T-helper 22 cell (primary cell): ENCODE data around the gene OR13C2.
"Not testable (repeated sequence)": the region's sequence is repeated elsewhere in the genome, so short reads cannot be mapped to it uniquely, and the experiment has no call there.

ENCODE experiments used
- DNase-seq: peaks from one replicate; pipeline ENCODE4 v3.0.0-alpha.2; 2020; ENCODE audit warnings: low read depth

The OR13C2 gene, protein sequence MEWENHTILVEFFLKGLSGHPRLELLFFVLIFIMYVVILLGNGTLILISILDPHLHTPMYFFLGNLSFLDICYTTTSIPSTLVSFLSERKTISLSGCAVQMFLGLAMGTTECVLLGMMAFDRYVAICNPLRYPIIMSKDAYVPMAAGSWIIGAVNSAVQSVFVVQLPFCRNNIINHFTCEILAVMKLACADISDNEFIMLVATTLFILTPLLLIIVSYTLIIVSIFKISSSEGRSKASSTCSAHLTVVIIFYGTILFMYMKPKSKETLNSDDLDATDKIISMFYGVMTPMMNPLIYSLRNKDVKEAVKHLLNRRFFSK

DNA sequence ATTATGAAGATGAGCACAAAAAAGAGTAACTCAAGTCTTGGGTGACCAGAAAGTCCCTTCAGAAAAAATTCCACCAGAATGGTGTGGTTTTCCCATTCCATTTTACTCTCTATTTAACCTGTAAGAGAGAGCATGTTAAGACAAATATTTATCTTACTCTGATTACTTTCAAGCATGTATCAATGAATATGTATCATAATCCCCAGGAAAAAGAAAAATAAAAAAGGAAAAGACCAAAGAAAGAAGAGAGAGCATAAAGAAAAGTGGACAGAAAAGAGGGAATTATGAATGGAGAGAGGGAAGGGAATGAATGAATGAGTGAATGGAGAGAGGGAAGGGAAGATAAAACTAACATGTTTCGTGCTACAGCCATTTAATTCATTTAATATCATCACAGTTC lies at the start of gene OR13C2:
Gene OR13C2, minus strand, starts transcription at position 101 of the 400 bp plus-strand sequence. Its CDS starts 0 bp downstream, at position 101.
- DNase-seq: not testable (repeated sequence)

DNA sequence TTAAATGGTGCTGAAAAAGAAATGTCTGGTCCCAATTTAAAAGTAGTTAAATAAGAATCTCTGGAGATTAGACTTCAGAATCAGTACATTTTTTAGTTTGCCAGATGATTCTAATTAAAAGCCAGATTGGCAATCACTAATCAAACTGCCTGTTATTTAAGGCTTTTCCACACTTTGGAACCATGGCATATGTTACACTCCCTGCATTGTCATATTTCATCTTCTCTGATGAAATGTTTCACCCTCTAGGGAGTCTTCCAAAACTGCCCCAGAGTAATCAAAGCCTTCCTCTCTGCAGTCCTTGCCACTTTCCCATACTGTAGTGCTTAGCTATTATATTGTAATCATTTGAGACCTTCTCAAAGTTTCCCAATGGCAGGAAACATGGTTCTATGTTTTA lies 30.0 kb upstream of the OR13C2 start:
- DNase-seq: no peak

DNA sequence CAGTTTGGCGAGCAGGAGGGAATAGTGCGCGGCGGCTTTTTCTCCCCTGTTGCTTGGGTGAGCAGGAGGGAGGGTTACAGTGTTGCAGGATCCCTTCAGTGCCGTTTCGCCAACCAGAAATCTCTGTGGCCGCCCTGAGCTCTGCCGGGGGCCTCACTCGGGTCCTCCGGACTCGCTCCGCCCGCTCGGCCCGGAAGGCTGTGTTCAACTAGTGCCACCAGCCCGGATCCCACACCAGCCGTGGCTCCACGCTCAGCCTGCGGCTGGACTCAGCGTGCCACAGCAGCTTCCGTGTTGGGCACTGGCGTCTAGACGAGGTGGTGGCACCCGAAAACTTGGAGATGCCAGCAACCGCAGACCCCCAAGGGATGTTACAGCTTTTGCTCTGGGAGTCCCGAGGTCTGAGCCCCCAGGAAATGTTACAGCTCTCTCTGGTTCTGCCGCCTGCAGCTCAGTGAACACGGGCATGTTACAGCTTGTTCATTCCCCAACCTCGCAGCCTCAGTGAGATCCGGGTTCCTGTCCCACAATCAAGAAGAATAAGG lies 28.6 kb upstream of the OR13C2 start:
- no peak for DNase-seq

DNA sequence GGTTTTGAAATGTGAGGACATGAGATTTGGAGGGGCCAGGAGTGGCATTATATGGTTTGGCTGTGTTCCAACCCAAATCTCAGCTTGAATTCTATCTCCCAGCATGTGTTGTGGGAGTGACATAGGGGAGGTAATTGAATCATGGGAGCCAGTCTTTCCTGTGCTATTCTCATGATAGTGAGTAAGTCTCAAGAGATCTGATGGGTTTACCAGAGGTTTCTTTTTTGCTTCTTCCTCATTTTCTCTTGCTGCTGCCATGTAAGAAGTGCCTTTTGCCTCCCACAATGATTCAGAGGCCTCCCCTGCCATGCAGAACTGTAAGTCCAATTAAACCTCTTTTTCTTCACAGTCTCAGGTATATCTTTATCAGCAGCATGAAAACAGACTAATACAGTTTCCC lies 20.5 kb upstream of the OR13C2 start:
- not testable (repeated sequence) for DNase-seq

DNA sequence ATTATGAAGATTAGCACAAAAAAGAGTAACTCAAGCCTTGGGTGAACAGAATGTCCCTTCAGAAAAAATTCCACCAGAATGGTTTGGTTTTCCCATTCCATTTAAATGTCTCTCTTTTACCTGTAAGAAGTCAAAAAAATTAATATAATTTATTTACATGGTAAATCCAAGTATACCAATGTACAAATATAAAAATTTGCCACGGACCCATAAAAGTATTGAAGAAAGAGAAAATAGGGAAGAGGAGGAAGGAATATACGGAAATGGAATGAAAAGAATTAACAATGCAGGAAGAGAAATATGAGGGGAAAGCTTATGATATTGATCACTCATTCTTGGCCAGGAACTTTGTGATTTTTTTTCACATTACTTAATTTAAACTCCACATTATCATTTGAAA lies 12.7 kb upstream of the OR13C2 start, which contains the start of gene OR13C9:
Gene OR13C9, minus strand, starts transcription at position 101 of the 400 bp plus-strand sequence. Its CDS starts 0 bp downstream, at position 101.
- no peak for DNase-seq

DNA sequence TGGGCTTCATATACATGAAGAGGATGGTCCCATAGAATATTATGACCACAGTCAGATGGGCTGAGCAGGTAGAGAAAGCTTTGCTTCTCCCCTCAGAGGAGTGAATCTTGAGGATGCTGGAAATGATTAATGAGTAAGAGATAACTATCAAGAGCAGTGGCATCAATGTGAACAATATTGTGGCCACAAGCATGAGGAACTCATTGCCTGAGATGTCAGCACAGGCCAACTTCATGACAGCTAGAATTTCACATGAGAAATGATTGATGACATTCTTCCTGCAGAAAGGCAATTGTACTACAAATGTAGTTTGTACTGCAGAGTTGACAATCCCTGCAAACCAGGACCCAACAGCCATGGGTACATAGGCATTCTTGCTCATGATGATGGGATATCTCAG lies 12.0 kb upstream of the OR13C2 start:
- DNase-seq: no peak

DNA sequence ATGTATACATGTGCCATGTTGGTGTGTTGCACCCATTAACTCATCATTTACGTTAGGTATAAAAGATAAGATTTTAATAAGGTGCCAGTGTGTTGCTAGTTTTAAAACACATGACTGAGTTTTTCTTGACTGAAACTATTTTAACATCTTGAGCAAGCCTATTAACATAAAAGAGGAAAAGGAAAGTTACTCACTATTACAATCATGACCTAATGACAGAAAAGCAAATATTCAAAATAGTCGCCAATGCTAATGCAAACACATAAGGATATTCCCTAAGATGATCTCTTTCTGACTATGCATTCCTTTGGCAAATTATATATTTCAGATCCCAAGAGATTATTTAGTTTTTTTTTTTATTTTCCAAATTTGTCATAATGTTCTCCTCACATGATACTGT lies 5.8 kb upstream of the OR13C2 start:
- no peak for DNase-seq

DNA sequence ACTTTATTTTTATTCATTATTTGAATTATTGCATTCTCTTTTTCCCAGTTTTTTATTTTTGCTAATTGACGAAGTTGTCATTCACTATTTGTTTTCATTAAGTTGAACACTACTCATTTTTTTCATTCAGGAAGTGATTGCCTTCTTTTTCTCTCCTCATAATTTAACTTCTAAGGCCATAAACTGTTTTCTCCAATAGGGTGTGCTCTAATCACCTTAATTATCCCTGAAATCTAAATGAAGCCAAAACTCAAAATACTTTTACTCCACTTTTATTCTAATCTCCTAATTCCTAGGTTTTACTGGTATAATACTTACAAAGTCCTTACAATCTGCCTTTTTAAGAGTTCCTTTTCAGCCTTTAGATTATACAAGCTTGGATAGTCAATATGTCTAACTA lies 2.9 kb upstream of the OR13C2 start:
- DNase-seq: no peak

DNA sequence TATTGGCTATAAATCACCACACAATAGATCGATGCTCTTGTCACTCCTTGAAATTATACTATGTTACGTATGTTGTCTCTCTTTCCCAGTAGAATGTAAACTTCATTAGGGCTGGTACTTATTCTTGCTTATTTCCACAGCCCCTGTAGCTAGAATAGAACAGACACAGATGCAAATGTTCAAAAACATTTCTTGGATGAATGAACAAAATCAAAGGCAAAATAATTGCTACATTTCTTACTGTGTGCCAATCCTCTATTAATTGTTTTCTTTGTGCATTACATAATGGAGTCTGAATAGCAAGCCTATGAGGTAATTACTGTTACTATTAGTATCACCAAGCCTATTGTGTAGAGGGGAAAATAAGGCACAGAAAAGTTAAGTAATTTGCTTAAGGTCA lies 725 bp upstream of the OR13C2 start:
- no peak for DNase-seq

DNA sequence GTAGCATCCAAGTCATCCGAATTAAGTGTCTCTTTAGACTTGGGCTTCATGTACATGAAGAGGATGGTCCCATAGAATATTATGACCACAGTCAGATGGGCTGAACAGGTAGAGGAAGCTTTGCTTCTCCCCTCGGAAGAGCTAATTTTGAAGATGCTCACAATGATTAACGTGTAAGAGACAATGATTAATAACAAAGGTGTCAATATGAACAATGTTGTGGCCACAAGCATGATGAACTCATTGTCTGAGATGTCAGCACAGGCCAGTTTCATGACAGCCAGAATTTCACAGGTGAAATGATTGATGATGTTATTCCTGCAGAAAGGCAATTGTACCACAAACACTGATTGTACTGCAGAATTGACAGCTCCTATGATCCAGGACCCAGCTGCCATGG lies 626 bp downstream of the OR13C2 start:
- no peak for DNase-seq

DNA sequence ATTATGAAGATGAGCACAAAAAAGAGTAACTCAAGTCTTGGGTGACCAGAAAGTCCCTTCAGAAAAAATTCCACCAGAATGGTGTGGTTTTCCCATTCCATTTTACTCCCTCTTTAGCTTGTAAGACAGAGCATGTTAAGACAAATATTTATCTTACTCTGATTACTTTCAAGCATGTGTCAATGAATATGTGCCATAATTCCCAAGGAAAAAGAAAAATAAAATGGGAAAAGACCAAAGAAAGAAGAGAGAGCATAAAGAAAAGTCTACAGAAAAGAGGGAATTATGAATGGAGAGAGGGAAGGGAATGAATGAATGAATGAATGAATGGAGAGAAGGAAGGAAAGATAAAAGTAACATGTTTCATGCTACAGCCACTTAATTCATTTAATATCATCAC lies 6.1 kb downstream of the OR13C2 start, which contains the start of gene OR13C5:
Gene OR13C5, minus strand, starts transcription at position 101 of the 400 bp plus-strand sequence. Its CDS starts 0 bp downstream, at position 101.
- not testable (repeated sequence) for DNase-seq

DNA sequence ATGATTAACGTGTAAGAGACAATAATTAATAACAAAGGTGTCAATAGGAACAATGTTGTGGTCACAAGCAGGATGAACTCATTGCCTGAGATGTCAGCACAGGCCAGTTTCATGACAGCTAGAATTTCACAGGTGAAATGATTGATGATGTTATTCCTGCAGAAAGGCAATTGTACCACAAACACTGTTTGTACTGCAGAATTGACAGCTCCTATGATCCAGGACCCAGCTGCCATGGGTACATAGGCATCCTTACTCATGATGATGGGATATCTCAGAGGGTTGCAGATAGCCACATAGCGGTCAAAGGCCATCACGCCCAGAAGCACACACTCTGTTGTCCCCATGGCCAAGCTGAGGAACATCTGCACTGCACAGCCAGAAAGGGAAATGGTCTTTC lies 6.7 kb downstream of the OR13C2 start:
- not testable (repeated sequence) for DNase-seq

DNA sequence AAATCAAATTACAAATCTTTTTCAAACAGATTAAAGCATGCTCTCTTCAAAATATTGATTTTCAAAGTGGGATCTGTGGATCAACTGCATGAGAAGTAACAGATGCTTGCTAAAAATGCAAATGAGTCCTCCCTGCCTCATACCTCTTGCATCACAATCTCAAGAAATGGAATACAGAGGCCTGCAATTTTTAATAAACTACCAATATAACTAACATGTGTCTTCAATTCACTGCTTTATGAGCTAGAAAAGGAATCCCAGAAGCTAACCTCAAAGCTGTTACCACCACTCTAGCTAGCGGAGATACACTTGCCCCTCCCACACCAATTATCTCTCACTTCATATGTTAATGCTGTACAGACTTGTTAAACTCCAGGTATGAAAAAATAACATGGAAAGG lies 15.8 kb downstream of the OR13C2 start:
- no peak for DNase-seq

DNA sequence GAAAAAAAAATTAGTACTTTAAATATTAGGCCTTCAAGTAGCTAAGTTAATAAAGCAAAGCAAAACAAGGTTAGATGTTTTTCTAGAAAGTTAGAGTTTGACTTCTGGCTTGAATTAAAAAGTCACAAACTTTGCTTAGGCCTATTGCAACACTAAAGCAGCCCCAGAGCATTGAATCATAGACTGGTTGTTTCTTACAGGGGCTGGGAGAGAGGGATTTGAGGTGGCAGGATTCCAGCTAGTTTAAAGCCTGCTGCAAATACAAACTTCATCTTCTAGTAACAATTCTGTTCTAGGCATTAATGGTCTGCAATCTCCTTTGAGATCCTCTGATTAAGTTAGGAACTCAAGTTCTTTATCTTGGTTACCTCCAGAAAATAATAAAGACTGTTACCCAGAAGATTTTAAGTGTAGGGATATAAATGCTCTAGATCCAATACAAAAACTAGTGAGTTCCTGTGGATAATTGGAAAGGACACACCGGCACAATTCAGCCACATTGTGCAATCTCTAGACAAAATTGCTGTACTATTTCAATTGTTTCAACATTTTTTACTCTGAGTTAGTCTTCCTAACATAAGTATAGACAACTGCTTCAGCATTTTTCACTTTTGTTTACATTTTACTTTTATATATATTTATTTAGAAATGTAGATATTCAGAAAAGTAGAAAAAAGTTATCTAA lies 18.8 kb downstream of the OR13C2 start:
- no peak for DNase-seq

DNA sequence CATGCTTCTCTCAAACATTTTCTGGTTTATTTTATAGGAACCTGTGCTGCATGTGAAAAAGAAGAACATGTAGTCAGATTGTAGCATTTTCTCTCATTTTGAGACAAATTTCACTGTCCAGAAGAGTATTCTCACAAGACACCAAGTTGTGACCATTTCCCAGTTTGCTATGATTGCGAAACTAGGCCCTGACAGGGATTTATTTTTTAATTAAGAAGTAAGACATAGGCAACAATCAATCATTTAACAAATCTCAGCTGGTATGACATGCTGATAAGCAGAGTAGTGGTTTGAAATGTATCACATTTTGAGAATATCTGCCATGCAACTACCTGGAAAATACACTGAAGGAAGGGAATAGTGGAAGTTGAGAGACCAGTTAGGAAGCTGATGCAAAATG lies 24.9 kb downstream of the OR13C2 start:
- DNase-seq: no peak

DNA sequence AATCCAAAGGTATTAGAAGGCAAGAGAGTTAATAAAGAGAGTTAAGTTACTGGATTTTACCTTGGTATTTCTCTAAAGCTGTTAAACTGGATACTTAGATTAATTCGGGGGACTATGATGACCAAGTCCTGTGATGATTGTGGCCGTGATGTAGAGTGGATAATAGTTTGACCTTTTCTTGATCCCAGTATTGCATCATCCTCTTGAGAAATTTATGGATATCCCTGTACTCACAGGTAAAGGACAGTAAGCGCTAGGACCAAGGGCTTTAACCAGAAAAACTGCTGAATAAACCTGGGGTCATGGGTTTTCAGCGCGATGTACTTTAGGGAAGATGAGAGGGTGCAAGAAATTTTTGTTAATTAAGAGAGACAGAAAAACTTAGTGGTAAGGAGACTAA lies 28.2 kb downstream of the OR13C2 start:
- DNase-seq: no peak

DNA sequence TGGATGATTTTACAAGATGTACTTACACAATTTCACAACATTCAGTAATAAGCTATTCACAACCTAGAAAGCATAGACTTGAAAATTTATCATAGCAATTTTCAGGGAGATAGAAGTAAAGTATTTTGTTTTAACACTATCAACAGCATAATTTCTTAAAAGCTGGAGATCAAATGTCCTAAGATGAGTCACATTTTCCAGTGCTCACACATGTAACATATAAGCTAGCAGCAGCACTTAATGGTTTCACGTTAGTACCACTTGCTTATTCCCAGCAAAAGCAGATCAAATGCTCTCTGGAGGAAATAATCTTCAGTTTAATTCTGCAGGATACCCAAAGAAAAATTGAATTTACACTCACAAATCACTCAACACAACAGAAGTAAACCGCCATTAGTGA lies 30.0 kb downstream of the OR13C2 start:
- no peak for DNase-seq

DNA sequence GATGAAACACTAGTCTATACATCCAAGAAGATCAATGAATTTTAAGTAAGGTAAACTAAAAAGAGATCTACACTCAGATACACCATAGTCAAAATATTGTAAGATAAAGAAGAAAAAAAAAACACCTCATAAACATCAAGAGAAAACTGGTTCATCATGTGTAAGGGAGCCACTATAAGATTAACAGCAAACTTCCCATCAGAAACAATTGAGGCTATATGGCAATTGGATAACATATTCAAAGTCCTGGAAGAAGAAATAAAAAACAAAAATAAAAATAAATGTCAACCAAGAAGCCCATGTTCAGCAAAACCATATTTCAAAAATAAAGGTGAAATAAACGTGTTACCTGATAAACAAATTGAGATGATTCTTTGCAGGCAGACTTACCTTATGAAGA lies 32.8 kb downstream of the OR13C2 start:
- DNase-seq: no peak

DNA sequence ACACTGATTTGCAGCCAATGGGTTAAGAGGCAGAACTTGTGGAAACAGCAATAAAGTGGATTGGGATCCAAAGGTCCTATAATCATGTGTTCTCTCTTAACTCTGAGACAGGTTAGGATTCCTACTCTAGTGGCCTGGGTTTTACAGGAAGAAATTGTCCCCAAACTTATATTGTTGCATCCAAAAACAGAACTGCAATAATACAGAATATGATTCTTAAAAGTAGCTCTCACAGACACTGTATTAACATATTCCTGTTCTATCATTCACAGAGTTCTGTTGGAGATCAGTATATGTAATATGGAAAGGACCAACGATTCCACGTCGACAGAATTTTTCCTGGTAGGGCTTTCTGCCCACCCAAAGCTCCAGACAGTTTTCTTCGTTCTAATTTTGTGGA lies 36.6 kb downstream of the OR13C2 start, which contains the start of gene OR13C8:
Gene OR13C8, plus strand, starts transcription at position 301 of the 400 bp plus-strand sequence. Its CDS starts 0 bp downstream, at position 301.
- DNase-seq: no peak

DNA sequence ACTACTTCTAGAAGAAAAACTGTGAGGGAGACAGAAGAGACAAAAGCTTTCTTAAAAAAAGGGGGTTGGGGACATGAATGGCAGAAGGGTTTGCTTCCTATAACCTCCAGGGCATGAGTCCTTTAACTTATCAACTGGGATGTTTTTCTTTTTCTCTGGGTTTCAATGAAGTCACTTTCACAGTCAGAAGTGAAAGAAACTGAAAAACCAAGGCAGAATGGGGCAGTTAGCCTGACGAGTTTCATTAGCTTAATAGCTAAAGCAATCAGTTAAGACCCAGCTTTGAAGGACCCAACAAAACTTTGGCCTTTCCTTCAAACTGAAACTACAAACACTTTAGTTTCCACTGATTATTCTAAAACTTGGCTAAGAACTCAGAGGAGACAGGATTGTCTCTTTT lies 41.1 kb downstream of the OR13C2 start:
- DNase-seq: no peak

DNA sequence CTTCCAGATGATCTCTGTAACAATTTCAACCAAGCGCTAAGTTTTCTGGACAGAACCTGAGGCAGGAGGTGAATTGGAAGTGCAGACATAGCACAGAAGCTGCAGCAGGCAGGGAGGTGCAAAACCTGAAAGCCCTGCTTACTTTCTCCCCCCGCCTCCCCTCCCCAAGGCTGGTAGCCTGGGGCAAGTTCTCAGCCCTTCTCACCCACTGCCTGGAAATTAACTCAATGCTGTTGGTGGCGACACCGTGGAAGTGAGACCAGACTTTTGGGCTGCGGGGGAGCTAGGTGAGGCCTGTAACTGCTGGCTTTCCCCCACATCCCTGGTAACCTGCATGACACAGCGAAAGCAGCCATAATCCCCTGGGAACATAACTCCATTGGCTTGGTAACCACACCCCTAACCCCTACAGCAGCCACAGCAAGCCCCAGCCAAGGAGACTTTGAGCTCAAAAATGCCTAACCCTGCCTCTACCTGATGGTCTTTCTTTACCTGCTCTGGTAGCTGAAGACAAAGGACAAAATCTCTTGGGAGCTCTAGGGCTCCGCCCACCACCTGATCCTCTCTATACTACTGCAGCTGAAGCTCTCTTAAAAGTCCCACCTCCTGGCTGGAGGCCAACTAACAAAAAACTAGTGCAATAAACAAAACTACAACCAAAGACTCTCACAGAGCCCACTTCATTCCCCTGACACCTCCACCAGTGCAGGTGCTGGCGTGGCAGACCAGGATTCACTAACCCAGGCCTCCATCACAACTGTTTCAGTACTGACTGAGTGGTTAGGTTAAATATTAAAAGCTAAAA lies 48.4 kb downstream of the OR13C2 start:
- no peak for DNase-seq

DNA sequence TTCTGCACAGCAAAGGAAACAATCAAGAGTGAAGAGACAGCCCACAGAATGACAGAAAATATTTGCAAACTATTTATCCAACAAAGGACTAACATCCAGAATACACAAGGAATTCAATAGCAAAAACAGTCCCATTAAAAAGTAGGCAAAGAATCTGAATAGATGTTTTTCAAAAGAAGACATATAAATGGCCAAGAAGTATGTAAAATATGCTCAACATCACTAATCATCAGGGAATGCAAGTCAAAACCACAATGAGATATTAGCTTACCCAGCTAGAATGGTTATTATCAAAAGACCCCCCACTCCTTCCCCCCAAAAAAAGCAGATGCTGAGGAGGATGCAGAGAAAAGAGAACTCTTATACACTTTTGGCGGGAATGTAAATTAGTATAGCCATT lies 49.9 kb downstream of the OR13C2 start:
- DNase-seq: no peak
